Suprapubic skin (tissue), 3 donors: ENCODE results near the gene STON2.

Experiments used
- CTCF ChIP-seq, 2 donors: fragments of 200-600 bp in 1 of 2; fragments of 450-650 bp in 1 of 2; sonication (generic) in 1 of 2; IDR thresholded peaks; one replicate each; pipeline ENCODE4 v1.5.1; 2016 to 2019; ENCODE audit warnings: antibody characterized with exemption in 2 of 2, mild to moderate bottlenecking in 1 of 2, moderate library complexity in 1 of 2
- POLR2AphosphoS5 ChIP-seq, 3 donors: sonication (generic); formaldehyde crosslinking; IDR thresholded peaks; one replicate each; pipeline ENCODE4 v1.6.1; 2017; ENCODE audit warnings: antibody characterized with exemption in 3 of 3

- TF ChIP-seq CTCF (IDR thresholded peaks at IDR 0.05) (no peak), POLR2AphosphoS5 (IDR thresholded peaks at IDR 0.05) (no peak)
Measured at GRCh38 chr14:81275305-81276072, 124.6 kb downstream of the STON2 start.
